Measurements from ENCODE around the gene GDPD2.
A peak's percentile ranks its signal among the peaks of the same experiment; 100 is the strongest.
"Not testable (repeated sequence)": the region's sequence is repeated elsewhere in the genome, so short reads cannot be mapped to it uniquely, and the experiment has no call there.

The GDPD2 gene, protein sequence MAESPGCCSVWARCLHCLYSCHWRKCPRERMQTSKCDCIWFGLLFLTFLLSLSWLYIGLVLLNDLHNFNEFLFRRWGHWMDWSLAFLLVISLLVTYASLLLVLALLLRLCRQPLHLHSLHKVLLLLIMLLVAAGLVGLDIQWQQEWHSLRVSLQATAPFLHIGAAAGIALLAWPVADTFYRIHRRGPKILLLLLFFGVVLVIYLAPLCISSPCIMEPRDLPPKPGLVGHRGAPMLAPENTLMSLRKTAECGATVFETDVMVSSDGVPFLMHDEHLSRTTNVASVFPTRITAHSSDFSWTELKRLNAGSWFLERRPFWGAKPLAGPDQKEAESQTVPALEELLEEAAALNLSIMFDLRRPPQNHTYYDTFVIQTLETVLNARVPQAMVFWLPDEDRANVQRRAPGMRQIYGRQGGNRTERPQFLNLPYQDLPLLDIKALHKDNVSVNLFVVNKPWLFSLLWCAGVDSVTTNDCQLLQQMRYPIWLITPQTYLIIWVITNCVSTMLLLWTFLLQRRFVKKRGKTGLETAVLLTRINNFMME
- 0 to 0.04 (median 0) reads per million in 3 experiments for total RNA-seq

DNA sequence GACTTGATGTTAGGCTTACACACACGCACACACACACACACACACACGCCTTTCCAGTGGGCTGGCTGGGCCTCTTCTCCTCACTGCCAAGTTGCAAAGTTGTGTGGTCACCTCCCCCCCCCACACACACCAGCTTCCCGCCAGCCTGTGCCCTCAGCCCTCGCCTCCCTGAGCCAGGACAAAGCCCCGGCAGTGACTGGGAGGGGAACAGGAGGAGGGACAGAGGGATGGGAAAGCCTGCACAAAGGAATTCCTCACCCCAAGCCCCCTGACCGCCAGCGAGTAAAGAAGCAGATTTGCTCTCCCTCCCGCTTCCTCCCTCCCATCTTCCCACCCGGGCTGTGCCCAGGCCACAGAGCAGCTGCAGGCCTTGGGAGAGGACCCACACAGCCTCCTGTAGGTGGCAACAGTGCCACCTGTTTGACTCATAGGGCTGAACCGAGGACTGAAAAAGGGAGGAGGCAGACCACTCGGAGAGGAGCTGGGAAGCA, at the start of gene GDPD2:
Gene GDPD2 (plus strand): TSS at position 464 of the 491 bp plus-strand sequence. CDS start 1,671 bp downstream, outside the sequence.
- no peak for DNase-seq

DNA sequence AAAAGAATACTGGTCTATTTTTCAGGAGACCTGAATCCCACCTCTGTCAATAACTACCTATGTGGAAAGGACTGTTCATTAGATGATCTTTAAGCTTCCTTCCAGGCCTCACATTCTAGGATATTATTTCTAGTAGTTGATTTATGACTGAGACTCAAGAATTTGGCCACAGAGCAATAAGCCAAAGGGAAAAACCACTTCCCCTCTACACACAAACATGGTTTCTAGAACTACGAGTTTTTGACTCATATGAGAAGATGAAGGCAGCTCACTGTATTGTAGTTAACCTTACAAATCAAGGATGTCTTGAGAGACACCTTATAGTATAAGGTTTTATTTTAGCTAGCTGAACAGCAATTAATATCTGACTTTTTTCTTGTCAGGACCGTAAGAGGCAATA, 36.9 kb upstream of the GDPD2 start:
- no peak for DNase-seq

DNA sequence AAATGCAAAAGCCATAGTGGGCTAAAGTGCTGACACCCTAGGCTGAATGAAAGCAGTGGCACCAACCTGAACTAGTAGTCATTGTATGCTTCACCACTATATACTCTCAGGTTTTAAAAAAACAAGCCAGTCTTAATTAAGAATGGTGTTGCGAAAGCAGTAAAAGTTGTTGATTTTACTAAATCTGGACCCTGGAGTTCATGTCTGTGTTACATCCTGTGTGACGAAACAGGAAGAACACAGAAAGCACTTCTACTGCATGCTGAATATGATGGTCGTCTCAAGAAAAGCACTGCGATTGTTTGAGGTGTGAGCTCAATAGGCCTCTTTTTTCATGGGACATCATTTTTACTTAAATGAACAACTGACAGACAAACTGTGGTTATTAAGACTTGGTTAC, 24.2 kb upstream of the GDPD2 start:
- peak; percentile 56 for DNase-seq

DNA sequence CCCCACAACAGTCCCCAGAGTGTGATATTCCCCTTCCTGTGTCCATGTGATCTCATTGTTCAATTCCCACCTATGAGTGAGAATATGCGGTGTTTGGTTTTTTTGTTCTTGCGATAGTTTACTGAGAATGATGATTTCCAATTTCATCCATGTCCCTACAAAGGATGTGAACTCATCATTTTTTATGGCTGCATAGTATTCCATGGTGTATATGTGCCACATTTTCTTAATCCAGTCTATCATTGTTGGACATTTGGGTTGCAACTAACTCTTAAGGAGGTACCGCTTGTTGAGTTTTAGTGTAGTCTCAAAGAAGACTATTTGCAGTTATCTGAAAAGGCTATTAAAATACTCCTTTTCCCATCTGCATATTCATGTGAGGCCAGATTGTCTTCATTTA, 22.9 kb upstream of the GDPD2 start:
- not testable (repeated sequence) for DNase-seq

DNA sequence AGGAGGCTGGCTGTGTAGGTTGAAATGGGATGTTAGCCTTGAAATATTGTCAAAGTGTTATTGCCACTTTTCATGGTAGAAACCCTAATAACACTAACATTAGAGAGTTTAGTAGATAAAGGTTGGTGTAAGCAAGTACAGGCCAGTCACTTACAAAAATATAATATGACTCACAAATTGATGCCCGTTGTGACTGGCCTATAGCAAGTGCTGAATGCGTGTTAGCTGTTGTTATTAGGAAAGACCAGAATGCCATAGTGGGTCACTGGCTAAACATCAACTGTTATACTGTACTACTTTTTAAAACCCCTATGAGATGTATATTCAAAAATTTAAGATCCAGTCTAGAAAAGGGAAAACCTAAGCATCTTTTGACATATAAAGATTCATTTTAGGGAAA, 20.4 kb upstream of the GDPD2 start:
- no peak for DNase-seq

DNA sequence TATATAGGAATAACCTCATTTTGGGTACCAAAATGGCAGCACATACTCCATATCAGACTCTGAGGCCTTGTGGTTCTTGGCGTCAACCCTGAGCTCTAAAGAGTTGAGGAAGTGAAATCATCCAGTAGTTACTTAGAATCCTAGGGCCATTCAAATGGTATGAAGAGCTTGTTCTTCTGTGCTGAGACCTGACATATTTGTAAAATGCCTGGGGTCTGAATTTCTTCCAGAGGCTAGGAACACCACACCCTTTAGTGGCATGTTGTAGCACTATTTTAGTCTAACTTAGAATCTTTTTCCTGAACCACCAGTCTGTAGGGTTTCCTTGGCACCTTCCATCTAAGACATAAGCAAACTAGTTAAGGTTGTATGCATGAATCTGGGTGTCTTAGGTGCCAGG, 18.1 kb upstream of the GDPD2 start:
- DNase-seq: no peak

DNA sequence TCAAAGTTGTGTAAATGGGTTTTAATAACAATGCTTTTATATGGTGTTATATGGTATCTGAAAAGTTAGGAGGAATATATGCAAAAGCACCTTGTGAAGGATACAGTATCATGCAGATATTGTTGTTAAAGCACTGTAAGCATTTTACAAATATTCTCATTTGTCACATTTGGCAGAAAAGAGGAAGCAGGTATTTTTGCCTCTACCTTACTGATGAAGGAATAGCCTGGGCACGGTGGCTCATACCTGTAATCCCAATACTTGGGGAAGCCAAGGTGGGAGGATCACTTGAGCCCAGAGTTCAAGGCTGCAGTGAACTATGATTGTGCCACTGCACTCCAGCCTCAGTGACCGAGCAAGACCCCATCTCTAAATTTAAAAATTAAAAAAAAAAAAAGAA, 12.2 kb upstream of the GDPD2 start:
- no peak for DNase-seq

DNA sequence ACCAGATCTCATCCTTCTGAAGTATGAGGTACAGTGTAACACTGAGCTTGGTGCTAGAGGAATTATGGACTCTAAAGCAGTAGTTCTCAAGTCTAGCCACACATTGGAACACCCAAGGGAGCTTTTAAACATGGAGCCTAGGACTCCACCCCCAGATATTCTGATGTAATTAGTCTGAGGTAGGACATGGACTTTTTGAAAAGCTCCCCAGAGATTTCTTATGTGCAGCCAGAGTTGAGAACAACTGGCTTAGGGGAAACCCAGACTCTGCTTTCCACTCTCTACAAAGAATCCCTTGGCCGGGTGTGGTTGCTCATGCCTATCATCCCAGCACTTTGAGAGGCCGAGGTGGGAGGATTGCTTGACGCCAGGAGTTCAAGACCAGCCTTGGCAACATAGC, 11.6 kb upstream of the GDPD2 start:
- DNase-seq: no peak

DNA sequence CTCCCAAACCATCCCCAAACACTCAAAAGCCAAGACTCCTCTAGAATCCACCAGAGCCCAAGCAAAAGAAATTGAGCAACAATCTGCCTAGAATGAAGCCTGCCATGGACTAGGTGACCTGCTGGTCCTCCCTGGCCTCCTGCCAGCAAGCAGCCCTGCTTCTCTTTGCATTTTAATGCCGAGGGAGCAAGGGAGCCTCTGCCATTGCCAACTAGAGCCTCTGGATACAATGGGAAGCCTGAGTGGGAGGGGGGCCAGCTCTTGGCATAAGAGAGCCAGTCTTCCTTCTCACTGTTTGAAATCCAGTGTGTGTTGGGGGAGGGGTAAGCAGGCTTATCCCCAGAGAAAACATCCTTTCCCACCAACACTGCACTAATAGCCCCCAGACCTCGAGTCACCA, 1.5 kb upstream of the GDPD2 start:
- no peak for DNase-seq

DNA sequence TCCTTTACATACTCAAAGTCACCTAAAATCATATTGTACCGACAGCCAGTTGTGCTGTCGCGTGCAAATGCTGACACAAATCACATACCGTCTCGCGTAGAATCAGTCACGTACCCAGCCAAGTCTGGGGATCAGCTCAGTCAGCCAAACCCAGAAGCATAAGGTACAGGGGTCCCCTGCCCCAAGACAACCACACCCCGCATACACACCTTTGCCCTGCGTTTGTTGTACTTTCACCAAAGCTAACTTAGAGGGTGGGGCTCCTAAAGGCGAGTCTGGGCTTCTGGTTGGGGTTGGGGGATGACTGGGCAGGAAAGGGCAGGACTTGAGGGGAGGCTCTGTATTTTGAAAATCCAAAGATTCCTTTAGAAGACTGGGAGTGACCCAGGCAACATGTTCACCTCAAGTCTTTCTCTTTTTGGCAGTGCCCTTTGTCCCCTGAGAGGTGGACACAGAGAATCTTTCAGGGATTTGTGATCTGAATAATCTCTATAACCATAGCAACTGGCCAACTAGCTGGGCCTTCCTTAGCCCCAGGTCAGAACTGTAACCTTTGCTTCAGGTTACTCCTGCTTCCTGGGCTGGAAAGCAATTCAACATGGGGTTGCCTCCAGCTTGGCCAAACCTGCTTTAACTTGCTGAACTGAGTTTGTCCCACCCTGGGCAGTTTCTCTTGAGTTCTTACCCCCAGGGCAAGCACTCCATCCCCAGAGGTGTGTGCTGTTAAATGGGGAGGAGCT, 992 bp downstream of the GDPD2 start:
- DNase-seq: no peak

DNA sequence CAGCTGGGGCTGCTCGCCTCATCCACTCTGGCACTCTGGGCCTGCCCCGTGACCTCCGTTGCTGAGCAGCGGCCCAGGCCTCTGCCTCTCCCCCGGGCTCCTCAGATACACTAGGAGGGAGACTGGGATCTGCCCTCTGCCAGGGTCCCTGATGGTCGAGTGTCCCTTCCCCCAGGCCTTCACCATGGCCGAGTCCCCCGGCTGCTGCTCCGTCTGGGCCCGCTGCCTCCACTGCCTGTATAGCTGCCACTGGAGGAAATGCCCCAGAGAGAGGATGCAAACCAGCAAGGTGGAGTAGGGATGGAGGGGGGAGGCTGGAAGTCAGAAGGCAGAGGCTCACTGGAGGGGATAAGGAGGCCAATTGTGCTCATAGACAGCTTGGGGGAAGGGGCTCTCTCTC, 1.7 kb downstream of the GDPD2 start:
- no peak for DNase-seq

DNA sequence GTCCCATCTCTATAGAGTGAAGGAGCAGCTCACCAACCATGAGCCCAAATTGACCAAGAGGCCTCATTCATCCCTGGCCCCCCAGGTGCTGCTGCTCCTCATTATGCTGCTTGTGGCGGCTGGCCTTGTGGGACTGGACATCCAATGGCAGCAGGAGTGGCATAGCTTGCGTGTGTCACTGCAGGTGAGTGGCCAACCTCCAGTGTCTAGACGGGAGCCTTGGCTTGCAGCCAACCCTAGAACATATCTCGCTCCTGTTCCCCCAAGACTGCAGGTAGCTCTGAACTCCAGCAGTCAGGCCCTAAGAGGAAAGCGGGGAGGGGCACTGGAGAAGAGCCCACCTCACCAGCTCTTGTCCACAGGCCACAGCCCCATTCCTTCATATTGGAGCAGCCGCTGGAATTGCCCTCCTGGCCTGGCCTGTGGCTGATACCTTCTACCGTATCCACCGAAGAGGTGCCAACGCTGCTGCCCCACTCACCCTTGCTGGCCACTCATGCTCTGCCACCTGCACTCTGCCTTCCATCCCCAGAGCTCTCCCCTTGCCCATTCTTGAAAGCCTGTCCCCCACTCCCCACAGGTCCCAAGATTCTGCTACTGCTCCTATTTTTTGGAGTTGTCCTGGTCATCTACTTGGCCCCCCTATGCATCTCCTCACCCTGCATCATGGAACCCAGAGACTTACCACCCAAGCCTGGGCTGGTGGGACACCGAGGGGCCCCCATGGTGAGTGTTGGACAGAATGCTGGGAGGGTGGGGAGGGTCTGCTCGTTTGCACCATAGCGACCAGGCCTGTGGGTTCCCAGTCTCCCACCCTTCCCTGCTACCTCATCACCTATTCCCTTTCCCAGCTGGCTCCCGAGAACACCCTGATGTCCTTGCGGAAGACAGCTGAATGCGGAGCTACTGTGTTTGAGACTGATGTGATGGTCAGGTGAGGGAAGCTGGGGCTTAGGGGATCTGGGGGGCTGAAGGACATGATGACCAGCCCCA, 3.5 kb downstream of the GDPD2 start:
- no peak for DNase-seq

DNA sequence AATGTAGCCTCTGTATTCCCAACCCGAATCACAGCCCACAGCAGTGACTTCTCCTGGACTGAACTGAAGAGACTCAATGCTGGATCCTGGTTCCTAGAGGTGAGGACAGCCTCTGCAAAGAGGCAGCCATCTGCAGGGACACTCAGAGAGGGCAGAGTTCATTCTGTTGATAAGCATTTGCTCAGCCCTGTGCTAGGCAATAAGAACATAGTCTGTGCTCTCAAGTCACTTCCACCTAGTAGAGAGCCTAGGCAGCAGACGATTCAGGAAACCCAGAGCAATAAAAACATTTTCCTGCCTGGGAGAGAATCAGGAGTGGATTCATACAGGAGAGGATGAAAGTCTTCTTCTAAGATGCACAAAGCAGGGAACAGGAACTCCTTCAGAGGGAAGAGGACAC, 4.3 kb downstream of the GDPD2 start:
- DNase-seq: no peak

DNA sequence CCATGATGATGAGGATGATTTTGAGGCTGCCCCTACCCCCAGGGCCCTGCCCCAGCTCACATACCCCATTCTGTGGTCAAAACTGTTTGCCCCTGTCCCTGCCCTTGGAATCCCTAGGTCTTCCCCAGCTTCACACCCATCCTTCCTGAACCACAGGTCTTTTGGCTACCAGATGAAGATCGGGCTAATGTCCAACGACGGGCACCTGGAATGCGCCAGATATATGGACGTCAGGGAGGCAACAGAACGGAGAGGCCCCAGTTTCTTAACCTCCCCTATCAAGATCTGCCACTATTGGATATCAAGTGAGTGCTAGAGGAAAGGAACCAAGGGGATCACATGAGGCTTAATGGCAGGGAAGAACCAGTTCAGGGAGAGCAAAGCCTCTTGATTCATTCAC, 6.6 kb downstream of the GDPD2 start:
- no peak for DNase-seq

DNA sequence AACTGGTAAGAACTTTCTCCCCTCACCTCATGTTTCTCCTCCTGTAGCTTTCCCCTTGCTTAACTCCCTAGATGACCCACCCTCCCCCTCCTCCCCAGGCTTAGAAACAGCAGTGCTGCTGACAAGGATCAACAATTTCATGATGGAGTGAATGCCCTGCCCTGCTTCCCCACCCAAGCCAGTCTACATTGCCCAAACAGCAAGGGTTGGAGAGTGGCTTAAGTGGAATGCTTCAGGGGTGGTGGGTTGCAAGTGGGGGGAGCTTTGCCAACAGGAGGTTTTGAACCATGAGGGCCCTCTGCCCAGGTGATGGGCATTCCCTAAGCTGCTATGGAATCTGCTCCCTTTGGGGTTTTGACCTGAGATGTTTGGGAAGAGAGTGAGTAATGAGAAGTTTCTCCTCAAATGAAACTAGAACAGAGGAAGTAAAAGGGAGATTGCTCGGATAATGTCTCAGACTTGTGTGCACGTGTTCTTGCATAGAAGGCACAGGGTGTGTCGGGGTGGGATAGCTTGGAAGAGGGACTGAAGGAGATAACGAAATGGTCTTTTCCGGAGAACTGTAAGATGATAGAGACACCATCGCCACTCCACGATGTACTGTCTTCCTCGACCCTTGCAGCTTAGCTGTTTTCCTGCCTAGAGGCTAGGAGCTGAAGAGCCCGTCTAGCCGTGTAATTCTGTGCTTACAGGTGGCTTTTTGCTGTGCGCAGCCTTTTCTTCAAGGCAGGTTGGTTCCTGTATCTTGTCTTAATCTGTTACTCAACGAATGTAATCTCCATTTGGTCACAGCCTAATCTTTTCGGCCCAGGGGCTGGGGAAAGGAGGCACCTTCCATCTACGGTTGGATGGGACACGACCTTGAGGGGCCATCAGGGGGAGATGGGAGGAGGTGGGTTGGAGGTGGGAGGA, 10.1 kb downstream of the GDPD2 start:
- DNase-seq: no peak

DNA sequence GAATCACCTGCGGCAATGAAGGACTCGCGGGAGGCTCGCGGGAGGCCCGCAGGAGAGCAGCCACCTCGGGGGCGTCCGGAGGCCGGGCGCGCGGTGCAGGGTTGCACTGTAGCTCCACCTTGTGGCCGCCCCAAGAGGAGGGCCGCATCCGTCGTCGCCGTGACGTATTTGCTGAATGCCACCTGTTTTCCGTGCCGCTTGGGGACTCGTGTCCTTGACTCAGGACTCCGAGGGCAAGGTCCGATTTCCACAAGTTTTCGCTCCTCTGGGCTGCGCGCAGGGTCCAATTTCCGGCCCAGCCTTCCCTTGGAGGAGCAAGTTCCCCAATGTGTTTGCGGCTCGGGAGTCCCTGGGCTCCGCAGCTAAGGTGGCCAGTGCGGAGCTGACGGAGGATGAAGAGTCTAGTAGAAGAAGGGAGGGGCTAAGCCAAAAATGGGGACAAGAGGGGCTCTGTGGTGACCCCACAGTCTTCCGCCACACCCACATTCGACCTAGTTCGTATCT, 10.8 kb downstream of the GDPD2 start:
- DNase-seq: peak; percentile 69

DNA sequence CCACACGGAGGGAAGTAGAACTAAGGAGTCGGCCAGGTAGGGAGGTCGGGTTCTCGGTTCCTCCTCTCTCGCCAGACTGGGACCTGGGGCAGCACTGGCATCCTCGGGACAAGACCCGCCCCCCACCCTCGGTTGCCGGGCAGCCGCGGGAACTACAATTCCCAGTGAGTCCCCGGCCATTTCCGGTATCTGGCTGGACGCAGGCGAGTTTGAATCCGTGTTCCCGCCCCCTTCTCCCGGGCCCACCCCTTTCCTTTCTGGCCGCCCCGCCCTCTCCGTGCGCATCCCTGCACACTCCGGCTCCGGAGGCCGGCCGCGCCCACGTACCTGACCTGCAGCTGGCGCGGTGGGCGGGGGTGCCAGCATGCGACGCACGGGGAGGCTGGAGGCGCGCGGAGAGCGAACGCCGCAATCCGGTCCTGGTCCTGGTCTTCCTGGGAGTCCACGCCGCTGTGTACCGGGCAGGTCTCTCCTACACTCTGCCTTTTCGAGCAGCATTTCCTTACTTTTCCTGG, 11.3 kb downstream of the GDPD2 start:
- no peak for DNase-seq

DNA sequence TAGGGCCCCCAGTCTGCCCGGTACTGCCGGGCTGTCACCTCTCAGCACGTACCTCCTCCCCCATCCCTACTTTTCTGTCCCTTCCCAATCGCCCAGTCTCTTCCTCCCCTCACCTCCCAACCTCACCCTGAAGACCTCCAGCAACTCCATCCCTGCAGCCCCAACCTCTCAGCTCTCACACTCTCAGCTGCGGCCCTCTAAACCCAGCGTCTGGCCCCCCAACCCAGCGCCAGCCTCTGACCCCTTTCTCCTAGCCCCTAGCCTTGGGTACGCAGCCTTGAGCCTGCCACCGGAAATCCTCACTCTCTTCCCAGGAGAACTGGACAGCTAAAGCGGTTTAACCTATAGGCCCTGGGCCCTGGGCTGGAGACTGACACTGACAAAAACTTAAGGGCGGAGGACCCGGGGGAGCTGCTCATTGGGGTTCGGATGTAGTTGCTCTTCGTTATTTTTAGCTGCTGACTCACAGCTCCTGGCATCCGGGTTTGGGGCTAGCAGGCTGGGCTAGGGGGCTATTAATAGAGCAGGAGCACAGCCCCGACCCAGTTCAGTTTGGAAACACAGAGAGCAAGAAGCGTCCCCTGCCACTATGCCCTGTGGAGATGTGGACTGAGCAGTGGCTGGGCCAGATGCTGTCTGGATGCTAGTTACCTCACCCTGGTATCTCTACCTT, 11.9 kb downstream of the GDPD2 start:
- DNase-seq: no peak

DNA sequence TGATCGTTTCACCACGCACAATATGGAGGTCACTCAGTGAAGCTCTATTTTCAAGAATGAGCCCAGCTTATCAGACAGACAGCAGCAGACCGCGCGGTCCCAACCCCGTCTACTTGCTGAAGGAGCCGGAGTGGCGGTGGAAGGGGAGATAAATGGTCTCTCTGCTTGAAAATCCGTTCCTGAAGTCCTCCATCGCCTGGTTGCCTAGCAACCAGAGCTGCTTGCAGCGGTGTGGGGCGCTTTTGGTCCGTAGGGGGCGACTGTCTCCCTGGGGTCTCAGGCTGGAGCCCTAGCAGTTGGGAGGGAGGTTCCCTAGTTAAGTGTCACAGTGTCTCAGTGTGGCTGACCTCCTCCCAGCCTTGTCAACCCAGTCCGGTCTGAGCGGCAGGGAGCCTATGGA, 13.2 kb downstream of the GDPD2 start:
- no peak for DNase-seq

DNA sequence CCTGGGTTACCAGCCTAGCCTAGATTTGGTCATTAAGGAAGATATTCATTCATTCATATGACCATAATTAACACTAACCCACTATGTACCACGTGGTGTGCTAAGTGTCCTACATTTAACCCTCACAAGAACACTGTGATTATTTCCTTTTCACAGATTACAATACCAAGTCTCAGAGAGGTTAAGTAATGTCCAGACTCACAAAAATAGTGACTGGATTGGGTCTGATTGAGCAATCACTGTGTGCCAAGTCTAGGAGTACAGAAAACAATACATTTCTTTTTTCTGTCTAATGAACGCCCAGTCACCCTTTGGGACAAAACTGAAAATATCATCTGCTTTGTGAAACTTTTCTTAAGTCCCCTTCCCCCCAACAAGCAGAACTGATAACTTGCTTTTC, 13.9 kb downstream of the GDPD2 start:
- no peak for DNase-seq
